Subcutaneous abdominal adipose tissue (tissue), 5 donors: Measurements from ENCODE around the gene PPP1R14C.

Experiments used
- H3K27ac ChIP-seq: one replicate; pipeline ENCODE4 v1.7.0; 2013; ENCODE audit warnings: low read depth, mild to moderate bottlenecking, inconsistent platforms, low read length, moderate library complexity
- H3K27me3 ChIP-seq, 5 donors: one replicate each; pipeline ENCODE4 v1.7.0; 2013; ENCODE audit warnings: low read length in 5 of 5, inconsistent platforms in 1 of 5; ENCODE audit not compliant: control insufficient read depth in 5 of 5, insufficient read depth in 4 of 5
- H3K36me3 ChIP-seq, 5 donors: one replicate each; pipeline ENCODE4 v1.7.0; 2013; ENCODE audit warnings: low read length in 5 of 5; ENCODE audit not compliant: control insufficient read depth in 5 of 5, insufficient read depth in 5 of 5
- H3K4me1 ChIP-seq, 5 donors: one replicate each; pipeline ENCODE4 v1.7.0; 2013; ENCODE audit warnings: low read length in 5 of 5, mild to moderate bottlenecking in 3 of 5, moderate library complexity in 1 of 5; ENCODE audit not compliant: control insufficient read depth in 5 of 5, insufficient read depth in 5 of 5
- H3K4me3 ChIP-seq, 5 donors: one replicate each; pipeline ENCODE4 v1.7.0; 2013; ENCODE audit warnings: low read length in 5 of 5, low read depth in 1 of 5
- H3K9ac ChIP-seq, 5 donors: one replicate each; pipeline ENCODE4 v1.7.0; 2013; ENCODE audit warnings: low read length in 5 of 5, mild to moderate bottlenecking in 4 of 5, moderate library complexity in 3 of 5
- H3K9me3 ChIP-seq, 5 donors: one replicate each; pipeline ENCODE4 v1.7.0; 2013; ENCODE audit warnings: low read length in 5 of 5; ENCODE audit not compliant: control insufficient read depth in 5 of 5
- donor health status: healthy.
- donor health status: healthy.
- donor health status: healthy.
- donor health status: healthy.
- donor health status: healthy.

PPP1R14C gene, protein sequence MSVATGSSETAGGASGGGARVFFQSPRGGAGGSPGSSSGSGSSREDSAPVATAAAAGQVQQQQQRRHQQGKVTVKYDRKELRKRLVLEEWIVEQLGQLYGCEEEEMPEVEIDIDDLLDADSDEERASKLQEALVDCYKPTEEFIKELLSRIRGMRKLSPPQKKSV

DNA sequence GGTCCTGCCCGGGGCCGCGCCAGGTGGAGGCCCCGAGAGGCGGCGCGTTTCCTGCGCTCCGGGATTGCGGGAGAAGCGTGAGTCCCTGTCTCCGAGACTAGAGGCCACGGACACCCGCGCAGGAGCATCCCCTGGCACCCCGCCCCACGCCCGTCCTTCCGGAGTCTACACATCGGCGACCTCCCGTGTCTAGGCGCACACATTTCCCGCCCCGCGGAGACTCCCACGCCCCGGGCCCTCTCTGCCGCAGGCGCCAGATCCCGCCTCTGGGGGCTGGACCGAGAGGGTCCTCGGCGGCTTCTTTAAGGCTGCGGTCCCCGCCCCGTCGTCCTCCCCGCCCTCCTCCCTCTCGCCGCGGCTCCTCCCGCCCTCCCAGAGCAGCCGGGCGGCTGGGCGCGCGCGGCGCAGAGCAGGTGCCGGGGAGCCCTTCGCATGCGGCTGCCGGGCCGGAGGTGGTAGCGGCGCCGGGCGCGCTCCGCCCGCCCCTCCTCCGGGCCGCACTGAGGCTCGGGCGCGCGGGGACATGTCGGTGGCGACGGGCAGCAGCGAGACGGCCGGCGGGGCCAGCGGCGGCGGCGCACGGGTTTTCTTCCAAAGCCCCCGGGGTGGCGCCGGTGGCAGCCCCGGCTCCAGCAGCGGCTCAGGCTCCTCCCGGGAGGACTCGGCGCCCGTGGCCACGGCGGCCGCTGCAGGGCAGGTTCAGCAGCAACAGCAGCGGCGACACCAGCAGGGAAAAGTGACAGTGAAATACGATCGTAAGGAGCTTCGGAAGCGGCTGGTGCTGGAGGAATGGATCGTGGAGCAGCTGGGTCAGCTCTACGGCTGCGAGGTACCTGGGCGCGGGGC, at the start of gene PPP1R14C:
TSS of gene PPP1R14C (plus strand) at position 375 of the 846 bp plus-strand sequence. CDS start at position 524, 149 bp downstream.
- Histone ChIP-seq H3K27ac (no peak within 1 kb of the TSS), H3K27me3 (peaks cover 27 to 53% (median 34%) of the 10 kb centered on the region in 5 donors), H3K36me3 (no peaks in the 10 kb centered on the region), H3K9me3 (no peaks in the 10 kb centered on the region), H3K4me3 (peak within 1 kb of the TSS in 4 of 5 donors; percentile 48 to 63 (median 54)), H3K4me1 (peaks cover 0 to 22% (median 17%) of the 10 kb centered on the region in 5 donors), H3K9ac (no peak within 1 kb of the TSS)

DNA sequence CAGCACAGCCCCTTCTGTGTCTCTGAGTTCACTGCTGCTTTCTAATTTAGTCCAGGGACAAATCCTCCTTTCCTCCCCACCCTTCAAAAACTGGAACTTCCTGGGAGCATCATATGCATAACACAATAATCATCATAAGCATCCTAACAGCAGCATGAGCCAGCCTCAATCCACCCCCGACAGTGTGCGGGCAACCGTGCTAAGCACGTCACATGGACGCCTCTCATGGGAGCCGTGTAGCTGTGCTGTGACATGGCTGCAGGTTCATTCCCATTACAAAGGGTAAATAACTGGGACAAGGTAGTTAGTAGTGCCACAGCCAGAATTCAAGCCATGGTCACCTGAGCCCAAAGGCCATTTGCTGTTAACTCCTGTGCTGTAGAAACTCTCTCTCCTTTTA, 49.4 kb upstream of the PPP1R14C start:
- Histone ChIP-seq H3K9ac (no peak overlapping the region), H3K27ac (no peak overlapping the region), H3K27me3 (peaks cover 0 to 6% (median 2%) of the 10 kb centered on the region in 5 donors), H3K4me3 (no peak overlapping the region), H3K36me3 (no peaks in the 10 kb centered on the region), H3K4me1 (peaks cover 0 to 10% (median 0%) of the 10 kb centered on the region in 5 donors), H3K9me3 (no peaks in the 10 kb centered on the region)

DNA sequence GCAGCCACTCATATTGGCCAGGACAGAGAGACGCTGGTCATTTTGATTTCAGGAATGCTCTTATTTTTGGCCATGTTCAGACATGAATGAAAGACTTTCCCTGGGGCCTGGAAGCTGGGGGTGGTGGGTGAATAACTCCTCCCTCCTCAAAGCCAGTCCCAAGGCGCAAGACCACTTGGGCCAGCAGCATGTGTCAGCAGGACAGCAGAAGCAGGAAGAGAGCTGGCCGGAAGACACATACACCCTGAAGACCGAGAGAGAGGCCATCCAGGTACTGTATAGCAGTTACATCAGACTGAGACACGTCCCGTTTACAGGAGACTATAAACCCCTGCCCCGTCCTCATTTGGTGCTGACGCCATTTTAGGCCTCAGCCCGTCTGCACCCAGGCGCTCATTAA, 44.7 kb upstream of the PPP1R14C start:
- peaks cover 0 to 6% (median 0%) of the 10 kb centered on the region in 5 donors for H3K4me1 ChIP-seq
- no peak overlapping the region for H3K9ac ChIP-seq
- no peaks in the 10 kb centered on the region for H3K27me3 ChIP-seq
- H3K4me3 ChIP-seq = no peak overlapping the region
- no peaks in the 10 kb centered on the region for H3K9me3 ChIP-seq
- no peak overlapping the region for H3K27ac ChIP-seq
- no peaks in the 10 kb centered on the region for H3K36me3 ChIP-seq

DNA sequence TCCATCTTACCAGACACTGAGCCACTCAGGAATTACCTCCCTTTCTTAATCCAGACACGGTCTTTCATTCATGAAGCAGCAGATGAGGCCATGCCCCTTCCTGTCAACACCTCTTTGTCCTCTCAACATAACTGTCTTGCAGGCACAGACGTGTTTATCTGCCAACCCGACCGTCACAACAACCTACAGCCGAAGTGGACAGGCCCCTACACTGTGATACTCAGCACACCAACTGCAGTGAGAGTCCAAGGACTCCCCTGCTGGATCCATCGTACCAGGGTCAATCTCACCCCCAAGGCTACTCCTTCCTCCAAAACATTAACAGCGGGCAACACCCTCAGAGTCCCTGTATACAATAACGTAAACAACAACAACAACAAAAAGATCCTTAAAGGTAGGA, 43.3 kb upstream of the PPP1R14C start:
- H3K36me3 ChIP-seq = no peaks in the 10 kb centered on the region
- H3K27me3 ChIP-seq = no peaks in the 10 kb centered on the region
- H3K9ac ChIP-seq = no peak overlapping the region
- no peak overlapping the region for H3K4me3 ChIP-seq
- no peaks in the 10 kb centered on the region for H3K9me3 ChIP-seq
- no peak overlapping the region for H3K27ac ChIP-seq
- peaks cover 0 to 5% (median 0%) of the 10 kb centered on the region in 5 donors for H3K4me1 ChIP-seq

DNA sequence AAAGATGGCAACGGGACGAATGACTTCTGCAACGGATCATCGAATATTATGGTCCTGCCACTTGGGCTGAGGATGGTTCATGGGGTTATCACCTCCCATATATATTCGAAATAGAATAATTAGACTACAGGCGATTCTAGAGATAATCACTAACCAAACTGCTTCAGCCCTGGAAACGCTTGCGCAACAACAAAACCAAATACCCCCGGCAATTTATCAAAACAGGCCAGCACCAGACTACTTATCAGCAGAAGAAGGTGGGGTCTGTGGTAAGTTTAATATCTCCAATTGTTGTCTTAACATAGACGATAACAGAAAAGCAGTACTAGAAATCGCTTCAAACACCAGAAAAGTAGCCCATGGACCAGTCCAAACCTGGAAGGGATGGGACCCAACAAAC, 42.9 kb upstream of the PPP1R14C start:
- no peak overlapping the region for H3K4me3 ChIP-seq
- H3K9me3 ChIP-seq = no peaks in the 10 kb centered on the region
- no peaks in the 10 kb centered on the region for H3K27me3 ChIP-seq
- no peak overlapping the region for H3K9ac ChIP-seq
- peaks cover 0 to 2% (median 0%) of the 10 kb centered on the region in 5 donors for H3K4me1 ChIP-seq
- H3K36me3 ChIP-seq = no peaks in the 10 kb centered on the region
- no peak overlapping the region for H3K27ac ChIP-seq

DNA sequence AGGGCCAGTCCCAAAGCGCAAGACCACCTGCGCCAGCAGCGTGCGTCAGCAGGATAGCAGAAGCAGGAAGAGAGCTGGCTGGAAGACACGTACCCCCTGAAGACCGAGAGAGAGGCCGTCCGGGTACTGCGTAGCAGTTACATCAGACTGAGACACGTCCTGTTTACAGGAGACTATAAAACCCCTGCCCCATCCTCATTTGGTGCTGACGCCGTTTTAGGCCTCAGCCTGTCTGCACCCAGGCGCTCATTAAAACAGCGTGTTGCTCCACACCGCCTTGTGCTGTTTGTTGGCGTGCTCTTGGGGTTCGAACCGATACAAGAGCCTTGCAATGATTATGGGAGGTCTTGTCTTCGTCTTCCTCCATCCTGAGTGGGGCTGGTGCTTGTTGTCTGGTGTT, 42.1 kb upstream of the PPP1R14C start:
- Histone ChIP-seq H3K27me3 (no peaks in the 10 kb centered on the region), H3K36me3 (no peaks in the 10 kb centered on the region), H3K9me3 (no peaks in the 10 kb centered on the region), H3K9ac (no peak overlapping the region), H3K4me3 (no peak overlapping the region), H3K27ac (no peak overlapping the region), H3K4me1 (no peaks in the 10 kb centered on the region)

DNA sequence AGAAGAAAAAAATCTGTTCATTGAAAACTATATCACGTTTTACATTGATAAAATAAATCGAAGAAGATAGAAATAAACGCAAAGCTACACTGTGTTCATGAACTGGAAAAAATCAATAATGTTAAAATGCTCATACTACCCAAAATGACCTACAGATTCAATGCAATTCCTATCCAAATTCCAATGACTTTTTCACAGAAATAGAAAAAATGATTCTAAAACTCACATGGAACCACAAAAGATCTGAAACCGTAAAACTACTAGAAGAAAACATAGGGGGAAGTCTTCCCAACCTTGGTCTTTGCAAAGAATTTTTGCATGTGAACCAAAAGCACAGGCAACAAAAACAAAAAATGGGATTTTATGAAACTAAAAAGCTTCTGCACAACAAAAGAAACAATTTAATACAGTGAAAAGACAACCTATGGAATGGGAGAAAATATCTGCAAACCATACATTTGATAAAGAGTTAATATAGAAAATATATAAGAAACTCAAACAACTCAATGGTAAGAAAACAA, 40.0 kb upstream of the PPP1R14C start:
- no peak overlapping the region for H3K27ac ChIP-seq
- H3K4me1 ChIP-seq = no peaks in the 10 kb centered on the region
- H3K9ac ChIP-seq = no peak overlapping the region
- H3K36me3 ChIP-seq = no peaks in the 10 kb centered on the region
- no peaks in the 10 kb centered on the region for H3K9me3 ChIP-seq
- no peaks in the 10 kb centered on the region for H3K27me3 ChIP-seq
- no peak overlapping the region for H3K4me3 ChIP-seq

DNA sequence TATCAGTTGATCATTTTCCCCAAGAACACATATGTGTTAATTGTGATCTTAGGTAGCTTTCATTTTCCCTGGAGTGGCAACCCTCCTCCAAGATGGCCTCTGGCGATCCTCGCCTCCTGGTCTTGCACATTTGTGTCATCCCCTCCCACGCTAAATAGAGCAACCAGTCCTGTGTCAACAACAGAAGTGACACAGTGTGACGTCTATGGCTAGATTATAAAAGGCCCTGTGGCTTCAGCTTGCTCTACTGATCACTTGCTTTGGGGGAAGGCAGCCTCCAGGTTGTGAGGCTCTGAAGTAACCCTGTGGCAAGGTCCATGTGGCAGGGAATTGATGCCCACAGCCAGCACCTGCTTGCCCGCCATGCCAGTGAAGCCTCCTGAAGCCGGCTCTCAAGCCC, 30.6 kb upstream of the PPP1R14C start:
- Histone ChIP-seq H3K4me1 (no peaks in the 10 kb centered on the region), H3K27me3 (peaks cover 0 to 5% (median 0%) of the 10 kb centered on the region in 5 donors), H3K9ac (no peak overlapping the region)

DNA sequence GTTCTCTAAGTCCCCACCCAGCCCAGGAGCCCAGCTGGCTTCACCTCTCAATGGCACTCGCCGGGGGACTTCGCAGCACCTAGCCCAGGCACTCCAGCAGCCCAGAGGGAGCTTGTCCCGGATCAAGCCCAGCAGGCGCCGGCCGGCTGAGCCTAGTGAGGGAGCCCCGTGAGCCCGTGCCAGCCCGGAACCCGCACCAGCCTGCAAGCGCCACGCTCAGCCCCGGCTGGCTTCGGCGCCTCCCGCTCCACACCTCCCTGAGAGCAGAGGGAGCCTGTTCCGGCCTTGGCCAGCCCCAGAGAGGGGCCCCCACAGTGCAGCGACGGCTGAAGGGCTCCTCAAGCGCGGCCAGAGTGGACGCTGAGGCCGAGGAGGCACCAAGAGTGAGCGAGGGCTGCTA, 27.1 kb upstream of the PPP1R14C start:
- no peak overlapping the region for H3K27ac ChIP-seq

More for the DNA sequence above, 30.6 kb upstream of the PPP1R14C start:
- no peaks in the 10 kb centered on the region for H3K9me3 ChIP-seq
- no peak overlapping the region for H3K4me3 ChIP-seq
- no peak overlapping the region for H3K27ac ChIP-seq
- H3K36me3 ChIP-seq = no peaks in the 10 kb centered on the region

DNA sequence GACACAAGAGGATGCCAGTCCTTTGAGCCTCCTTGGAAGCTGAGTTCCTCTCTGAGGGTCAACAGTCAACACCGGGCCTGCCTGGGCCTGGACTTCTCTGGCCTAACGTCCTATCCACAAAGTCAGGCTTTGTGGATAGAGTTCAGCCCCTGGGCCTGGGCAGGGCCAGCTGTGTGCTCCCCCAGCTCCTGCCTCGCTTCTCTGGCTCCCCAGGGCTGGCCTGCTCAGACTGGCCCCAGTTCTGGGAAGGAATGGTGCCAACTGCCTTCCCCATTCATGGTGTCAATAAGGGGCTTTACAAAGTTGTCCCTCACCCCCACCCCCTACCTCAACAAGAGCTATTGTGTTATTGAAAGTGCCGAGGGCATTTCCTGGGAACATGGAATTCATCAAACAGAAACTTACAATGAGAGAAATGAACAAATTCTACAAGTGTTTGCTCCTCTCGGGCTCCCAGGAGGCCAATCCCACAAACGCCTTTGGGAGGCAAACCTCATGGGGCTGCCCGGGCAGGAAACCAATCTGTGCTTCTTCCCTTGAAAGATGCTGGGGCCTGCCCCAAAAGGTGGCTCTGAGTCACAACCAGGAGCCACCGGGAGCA, 26.5 kb upstream of the PPP1R14C start:
- Histone ChIP-seq H3K9me3 (no peaks in the 10 kb centered on the region), H3K27ac (no peak overlapping the region)

More for the DNA sequence above, 27.1 kb upstream of the PPP1R14C start:
- Histone ChIP-seq H3K27me3 (peaks cover 0 to 2% (median 0%) of the 10 kb centered on the region in 5 donors), H3K4me1 (peaks cover 0 to 3% (median 0%) of the 10 kb centered on the region in 5 donors), H3K9me3 (no peaks in the 10 kb centered on the region), H3K4me3 (no peak overlapping the region), H3K36me3 (no peaks in the 10 kb centered on the region), H3K9ac (no peak overlapping the region)

More for the DNA sequence above, 26.5 kb upstream of the PPP1R14C start:
- Histone ChIP-seq H3K27me3 (peaks cover 0 to under 1% (median 0%) of the 10 kb centered on the region in 5 donors), H3K4me1 (peaks cover 0 to 3% (median 0%) of the 10 kb centered on the region in 5 donors), H3K36me3 (no peaks in the 10 kb centered on the region), H3K4me3 (no peak overlapping the region), H3K9ac (no peak overlapping the region)
